Measurements from ENCODE around the gene HOXC6. TPM values are rescaled to one million over a fixed set of nuclear protein-coding genes. Genes with fewer than 3 reads are reported as not detected.

Gene HOXC6
- total and polyA plus RNA-seq, 4 donors: 0.18 to 0.71 (median 0.35) TPM

GRCh38 chr12:53993162-53994008 lies 34.9 kb upstream of the HOXC6 start:
- no peak for ATAC-seq (ENCODE audit: insufficient read depth, low FRiP score)
- Histone ChIP-seq H3K9ac (ENCODE audit: insufficient read depth in 1 of 2, low read length in 2 of 2) (no peak overlapping the region), H3K36me3 (ENCODE audit: control insufficient read depth in 4 of 4, insufficient read depth in 4 of 4, low read length in 4 of 4) (no peaks in the 10 kb centered on the region), H3K9me3 (ENCODE audit: control insufficient read depth in 4 of 4, insufficient read depth in 3 of 4, low read length in 3 of 4) (peaks cover 0 to 8% (median 0%) of the 10 kb centered on the region in 4 donors), H3K27me3 (ENCODE audit: control insufficient read depth in 3 of 3, insufficient read depth in 3 of 3, low read length in 2 of 3) (peaks cover 4 to 100% (median 88%) of the 10 kb centered on the region in 3 donors), H3K4me1 (ENCODE audit: control insufficient read depth in 5 of 5, insufficient read depth in 5 of 5, low read length in 5 of 5) (peaks cover 0 to 15% (median 0%) of the 10 kb centered on the region in 5 donors), H3K27ac (ENCODE audit: low read depth in 1 of 2, low read length in 1 of 2) (no peak overlapping the region), H3K4me3 (no peak overlapping the region)
- no peak for DNase-seq
- TF ChIP-seq, protein P1, sequence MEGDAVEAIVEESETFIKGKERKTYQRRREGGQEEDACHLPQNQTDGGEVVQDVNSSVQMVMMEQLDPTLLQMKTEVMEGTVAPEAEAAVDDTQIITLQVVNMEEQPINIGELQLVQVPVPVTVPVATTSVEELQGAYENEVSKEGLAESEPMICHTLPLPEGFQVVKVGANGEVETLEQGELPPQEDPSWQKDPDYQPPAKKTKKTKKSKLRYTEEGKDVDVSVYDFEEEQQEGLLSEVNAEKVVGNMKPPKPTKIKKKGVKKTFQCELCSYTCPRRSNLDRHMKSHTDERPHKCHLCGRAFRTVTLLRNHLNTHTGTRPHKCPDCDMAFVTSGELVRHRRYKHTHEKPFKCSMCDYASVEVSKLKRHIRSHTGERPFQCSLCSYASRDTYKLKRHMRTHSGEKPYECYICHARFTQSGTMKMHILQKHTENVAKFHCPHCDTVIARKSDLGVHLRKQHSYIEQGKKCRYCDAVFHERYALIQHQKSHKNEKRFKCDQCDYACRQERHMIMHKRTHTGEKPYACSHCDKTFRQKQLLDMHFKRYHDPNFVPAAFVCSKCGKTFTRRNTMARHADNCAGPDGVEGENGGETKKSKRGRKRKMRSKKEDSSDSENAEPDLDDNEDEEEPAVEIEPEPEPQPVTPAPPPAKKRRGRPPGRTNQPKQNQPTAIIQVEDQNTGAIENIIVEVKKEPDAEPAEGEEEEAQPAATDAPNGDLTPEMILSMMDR (IDR thresholded peaks at IDR 0.05; ENCODE audit: control extremely low read depth, extremely low read depth): no peak
- 28 to 31% methylated on average over 18 of the region's 18 CpGs for WGBS, 2 donors

DNA sequence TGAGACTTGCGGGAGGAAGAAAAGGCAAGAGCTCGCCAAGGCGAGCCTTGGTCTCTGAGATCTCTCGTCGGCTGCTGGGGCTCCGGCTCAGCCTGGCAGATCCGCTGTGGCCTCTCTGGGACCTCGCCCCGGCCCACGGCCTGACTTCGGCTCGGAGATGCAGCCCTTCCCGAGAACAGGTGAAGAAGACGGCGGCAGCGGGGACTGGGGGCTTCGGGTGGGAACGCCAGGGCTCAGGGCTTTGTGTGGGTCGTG lies 34.3 kb upstream of the HOXC6 start:
- DNase-seq (no peak), ATAC-seq (ENCODE audit: insufficient read depth, low FRiP score) (no peak)
- Histone ChIP-seq H3K9me3 (ENCODE audit: control insufficient read depth in 4 of 4, insufficient read depth in 3 of 4, low read length in 3 of 4) (peaks cover 0 to 8% (median 0%) of the 10 kb centered on the region in 4 donors), H3K27me3 (ENCODE audit: control insufficient read depth in 3 of 3, insufficient read depth in 3 of 3, low read length in 2 of 3) (peaks cover 0 to 100% (median 88%) of the 10 kb centered on the region in 3 donors), H3K4me3 (no peak overlapping the region), H3K36me3 (ENCODE audit: control insufficient read depth in 4 of 4, insufficient read depth in 4 of 4, low read length in 4 of 4) (no peaks in the 10 kb centered on the region), H3K27ac (ENCODE audit: low read depth in 1 of 2, low read length in 1 of 2) (no peak overlapping the region), H3K9ac (ENCODE audit: insufficient read depth in 1 of 2, low read length in 2 of 2) (no peak overlapping the region), H3K4me1 (ENCODE audit: control insufficient read depth in 5 of 5, insufficient read depth in 5 of 5, low read length in 5 of 5) (peaks cover 0 to 15% (median 0%) of the 10 kb centered on the region in 5 donors)
- TF ChIP-seq, protein P1 (IDR thresholded peaks at IDR 0.05; ENCODE audit: control extremely low read depth, extremely low read depth): no peak
- WGBS, 2 donors: 5 to 8% methylated on average over 19 of the region's 19 CpGs

GRCh38 chr12:53994264-53995001 lies 33.8 kb upstream of the HOXC6 start:
- peaks cover 0 to 100% (median 87%) of the 10 kb centered on the region in 3 donors for H3K27me3 ChIP-seq (ENCODE audit: control insufficient read depth in 3 of 3, insufficient read depth in 3 of 3, low read length in 2 of 3)
- no peak overlapping the region for H3K4me3 ChIP-seq
- TF ChIP-seq, protein P1 (IDR thresholded peaks at IDR 0.05; ENCODE audit: control extremely low read depth, extremely low read depth): no peak
- 2 to 9% methylated on average over 58 to 60 of the region's 60 CpGs for WGBS, 2 donors
- H3K9ac ChIP-seq (ENCODE audit: insufficient read depth in 1 of 2, low read length in 2 of 2): no peak overlapping the region
- H3K36me3 ChIP-seq (ENCODE audit: control insufficient read depth in 4 of 4, insufficient read depth in 4 of 4, low read length in 4 of 4): no peaks in the 10 kb centered on the region
- peaks cover 0 to 15% (median 0%) of the 10 kb centered on the region in 5 donors for H3K4me1 ChIP-seq (ENCODE audit: control insufficient read depth in 5 of 5, insufficient read depth in 5 of 5, low read length in 5 of 5)
- ATAC-seq (ENCODE audit: insufficient read depth, low FRiP score) (no peak), DNase-seq (no peak)
- peaks cover 0 to 8% (median 0%) of the 10 kb centered on the region in 4 donors for H3K9me3 ChIP-seq (ENCODE audit: control insufficient read depth in 4 of 4, insufficient read depth in 3 of 4, low read length in 3 of 4)
- H3K27ac ChIP-seq (ENCODE audit: low read depth in 1 of 2, low read length in 1 of 2): no peak overlapping the region
